ENCODE results near the gene PCGF2. TPM values are rescaled to one million over a fixed set of nuclear protein-coding genes. Genes with fewer than 3 reads are reported as not detected.

Gene PCGF2
- total RNA-seq, 1 donor from 2014 or later = 108 TPM

- Mint-ChIP-seq H3K4me1 (peaks cover 21% of the 10 kb centered on the region), H3K4me3 (no peak overlapping the region), H3K9me3 (no peaks in the 10 kb centered on the region), H3K27ac (ENCODE audit: unreplicated experiment) (no peak overlapping the region), H3K36me3 (ENCODE audit: low read depth) (peaks cover 7% of the 10 kb centered on the region), H3K27me3 (ENCODE audit: low read depth) (peaks cover 10% of the 10 kb centered on the region)
- DNase-seq (ENCODE audit: low read depth, low spot score) = no peak
- TF ChIP-seq, protein P1, sequence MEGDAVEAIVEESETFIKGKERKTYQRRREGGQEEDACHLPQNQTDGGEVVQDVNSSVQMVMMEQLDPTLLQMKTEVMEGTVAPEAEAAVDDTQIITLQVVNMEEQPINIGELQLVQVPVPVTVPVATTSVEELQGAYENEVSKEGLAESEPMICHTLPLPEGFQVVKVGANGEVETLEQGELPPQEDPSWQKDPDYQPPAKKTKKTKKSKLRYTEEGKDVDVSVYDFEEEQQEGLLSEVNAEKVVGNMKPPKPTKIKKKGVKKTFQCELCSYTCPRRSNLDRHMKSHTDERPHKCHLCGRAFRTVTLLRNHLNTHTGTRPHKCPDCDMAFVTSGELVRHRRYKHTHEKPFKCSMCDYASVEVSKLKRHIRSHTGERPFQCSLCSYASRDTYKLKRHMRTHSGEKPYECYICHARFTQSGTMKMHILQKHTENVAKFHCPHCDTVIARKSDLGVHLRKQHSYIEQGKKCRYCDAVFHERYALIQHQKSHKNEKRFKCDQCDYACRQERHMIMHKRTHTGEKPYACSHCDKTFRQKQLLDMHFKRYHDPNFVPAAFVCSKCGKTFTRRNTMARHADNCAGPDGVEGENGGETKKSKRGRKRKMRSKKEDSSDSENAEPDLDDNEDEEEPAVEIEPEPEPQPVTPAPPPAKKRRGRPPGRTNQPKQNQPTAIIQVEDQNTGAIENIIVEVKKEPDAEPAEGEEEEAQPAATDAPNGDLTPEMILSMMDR (conservative IDR thresholded peaks at IDR 0.05) = no peak
These were observed 30.9 kb downstream of the PCGF2 start for GRCh38 chr17:38717139-38717745.

DNA sequence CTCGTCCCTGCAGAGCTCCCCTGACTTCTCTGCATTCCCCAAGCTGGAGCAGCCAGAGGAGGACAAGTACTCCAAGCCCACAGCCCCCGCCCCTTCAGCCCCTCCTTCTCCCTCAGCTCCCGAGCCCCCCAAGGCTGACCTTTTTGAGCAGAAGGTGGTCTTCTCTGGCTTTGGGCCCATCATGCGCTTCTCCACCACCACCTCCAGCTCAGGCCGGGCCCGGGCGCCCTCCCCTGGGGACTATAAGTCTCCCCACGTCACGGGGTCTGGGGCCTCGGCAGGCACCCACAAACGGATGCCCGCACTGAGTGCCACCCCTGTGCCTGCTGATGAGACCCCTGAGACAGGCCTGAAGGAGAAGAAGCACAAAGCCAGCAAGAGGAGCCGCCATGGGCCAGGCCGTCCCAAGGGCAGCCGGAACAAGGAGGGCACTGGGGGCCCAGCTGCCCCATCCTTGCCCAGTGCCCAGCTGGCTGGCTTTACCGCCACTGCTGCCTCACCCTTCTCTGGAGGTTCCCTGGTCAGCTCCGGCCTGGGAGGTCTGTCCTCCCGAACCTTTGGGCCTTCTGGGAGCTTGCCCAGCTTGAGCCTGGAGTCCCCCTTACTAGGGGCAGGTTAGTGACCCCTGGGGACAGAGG, 31.6 kb downstream of the PCGF2 start:
- Mint-ChIP-seq H3K4me3 (no peak overlapping the region), H3K4me1 (peaks cover 21% of the 10 kb centered on the region), H3K27me3 (ENCODE audit: low read depth) (peaks cover 10% of the 10 kb centered on the region), H3K27ac (ENCODE audit: unreplicated experiment) (no peak overlapping the region), H3K9me3 (no peaks in the 10 kb centered on the region), H3K36me3 (ENCODE audit: low read depth) (peaks cover 7% of the 10 kb centered on the region)
- DNase-seq (ENCODE audit: low read depth, low spot score) = no peak
- TF ChIP-seq, protein P1 (conservative IDR thresholded peaks at IDR 0.05) = no peak

- H3K27ac Mint-ChIP-seq (ENCODE audit: unreplicated experiment) = peak overlapping the region; percentile 57
- peaks cover 12% of the 10 kb centered on the region for H3K4me1 Mint-ChIP-seq
- peaks cover 10% of the 10 kb centered on the region for H3K27me3 Mint-ChIP-seq (ENCODE audit: low read depth)
- TF ChIP-seq, protein P1 (conservative IDR thresholded peaks at IDR 0.05) = no peak
- H3K9me3 Mint-ChIP-seq = no peaks in the 10 kb centered on the region
- no peak for DNase-seq (ENCODE audit: low read depth, low spot score)
- H3K4me3 Mint-ChIP-seq = no peak overlapping the region
- peaks cover 7% of the 10 kb centered on the region for H3K36me3 Mint-ChIP-seq (ENCODE audit: low read depth)
These were observed 32.8 kb downstream of the PCGF2 start for GRCh38 chr17:38715216-38715943.

DNA sequence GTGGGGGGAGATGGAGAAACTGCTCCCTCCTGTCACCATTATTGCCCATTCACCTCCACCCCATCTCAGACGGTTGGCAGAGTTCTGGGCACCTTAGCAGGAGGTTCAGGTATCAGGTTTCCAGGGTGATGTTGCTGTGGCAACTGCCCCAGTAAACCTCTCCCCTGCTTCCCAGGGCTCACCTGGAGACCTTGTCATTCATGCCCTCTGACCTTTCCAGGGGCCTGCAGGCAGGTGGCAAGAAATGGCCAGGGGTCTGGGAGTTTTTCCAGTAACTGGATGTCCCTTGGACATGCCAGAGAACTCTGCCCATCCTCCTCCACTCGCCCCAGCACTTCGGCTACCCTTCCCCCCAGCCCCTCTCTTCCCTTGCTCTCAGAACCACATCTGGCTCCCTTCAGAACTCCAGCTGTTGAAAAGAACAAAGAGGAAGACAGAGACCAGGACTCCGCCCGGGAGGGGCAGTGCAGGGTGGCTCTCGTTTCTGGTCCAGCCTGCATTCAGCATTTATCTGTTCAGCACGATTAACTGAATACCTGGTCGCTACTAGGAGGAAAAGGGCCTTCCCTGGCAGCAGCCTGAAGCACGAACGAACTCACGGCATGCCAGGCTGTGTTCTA, 34.6 kb downstream of the PCGF2 start:
- Mint-ChIP-seq H3K27me3 (ENCODE audit: low read depth) (peaks cover under 1% of the 10 kb centered on the region), H3K4me3 (no peak overlapping the region), H3K36me3 (ENCODE audit: low read depth) (peaks cover 13% of the 10 kb centered on the region), H3K9me3 (no peaks in the 10 kb centered on the region), H3K27ac (ENCODE audit: unreplicated experiment) (no peak overlapping the region), H3K4me1 (peaks cover 1% of the 10 kb centered on the region)
- TF ChIP-seq, protein P1 (conservative IDR thresholded peaks at IDR 0.05) = no peak
- DNase-seq (ENCODE audit: low read depth, low spot score) = no peak

- Mint-ChIP-seq H3K36me3 (ENCODE audit: low read depth) (peaks cover 16% of the 10 kb centered on the region), H3K4me1 (peaks cover 6% of the 10 kb centered on the region), H3K27ac (ENCODE audit: unreplicated experiment) (no peak overlapping the region), H3K27me3 (ENCODE audit: low read depth) (no peaks in the 10 kb centered on the region), H3K9me3 (no peaks in the 10 kb centered on the region), H3K4me3 (no peak overlapping the region)
- TF ChIP-seq, protein P1 (conservative IDR thresholded peaks at IDR 0.05) = no peak
- no peak for DNase-seq (ENCODE audit: low read depth, low spot score)
These were observed 35.5 kb downstream of the PCGF2 start for GRCh38 chr17:38712593-38712992.
